GM21619 (cell line): Measurements from ENCODE around the gene PF4V1.
"Not testable (repeated sequence)": the region's sequence is repeated elsewhere in the genome, so short reads cannot be mapped to it uniquely, and the experiment has no call there.

Source experiments
- ATAC-seq: cut with Tn5 transposase; IDR thresholded peaks from one replicate; pipeline ENCODE4 v1.9.1; 2021; ENCODE audit not compliant: unreplicated experiment

Gene PF4V1

DNA sequence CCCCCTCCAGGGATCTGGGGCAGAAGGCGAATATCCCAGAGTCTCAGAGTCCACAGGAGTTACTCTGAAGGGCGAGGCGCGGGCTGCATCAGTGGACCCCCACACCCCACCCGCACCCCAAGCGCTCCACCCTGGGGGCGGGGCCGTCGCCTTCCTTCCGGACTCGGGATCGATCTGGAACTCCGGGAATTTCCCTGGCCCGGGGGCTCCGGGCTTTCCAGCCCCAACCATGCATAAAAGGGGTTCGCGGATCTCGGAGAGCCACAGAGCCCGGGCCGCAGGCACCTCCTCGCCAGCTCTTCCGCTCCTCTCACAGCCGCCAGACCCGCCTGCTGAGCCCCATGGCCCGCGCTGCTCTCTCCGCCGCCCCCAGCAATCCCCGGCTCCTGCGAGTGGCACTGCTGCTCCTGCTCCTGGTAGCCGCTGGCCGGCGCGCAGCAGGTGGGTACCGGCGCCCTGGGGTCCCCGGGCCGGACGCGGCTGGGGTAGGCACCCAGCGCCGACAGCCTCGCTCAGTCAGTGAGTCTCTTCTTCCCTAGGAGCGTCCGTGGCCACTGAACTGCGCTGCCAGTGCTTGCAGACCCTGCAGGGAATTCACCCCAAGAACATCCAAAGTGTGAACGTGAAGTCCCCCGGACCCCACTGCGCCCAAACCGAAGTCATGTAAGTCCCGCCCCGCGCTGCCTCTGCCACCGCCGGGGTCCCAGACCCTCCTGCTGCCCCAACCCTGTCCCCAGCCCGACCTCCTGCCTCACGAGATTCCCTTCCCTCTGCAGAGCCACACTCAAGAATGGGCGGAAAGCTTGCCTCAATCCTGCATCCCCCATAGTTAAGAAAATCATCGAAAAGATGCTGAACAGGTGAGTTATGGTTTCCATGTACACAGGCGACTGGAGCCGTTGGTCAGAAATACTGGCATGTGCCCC, 16.3 kb downstream of the PF4V1 start, which contains the start of gene CXCL1:
CXCL1 (plus strand) TSS at position 264 of the 926 bp plus-strand sequence; CDS start at position 342, 78 bp downstream.
- ATAC-seq: no peak

DNA sequence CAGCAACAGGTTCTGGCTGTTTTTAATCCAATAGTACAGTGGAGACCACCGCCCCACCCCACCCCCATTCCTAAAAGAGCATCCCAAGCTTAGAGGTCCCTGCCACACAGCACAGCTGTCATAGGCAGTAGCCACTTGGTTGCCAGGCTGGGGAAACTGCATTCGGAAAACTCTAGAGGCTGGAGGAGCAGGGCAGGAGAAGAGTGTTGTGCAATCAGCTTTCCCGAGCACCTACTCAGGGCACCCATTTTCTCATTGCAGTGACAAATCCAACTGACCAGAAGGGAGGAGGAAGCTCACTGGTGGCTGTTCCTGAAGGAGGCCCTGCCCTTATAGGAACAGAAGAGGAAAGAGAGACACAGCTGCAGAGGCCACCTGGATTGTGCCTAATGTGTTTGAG, 17.2 kb downstream of the PF4V1 start:
- ATAC-seq: no peak

DNA sequence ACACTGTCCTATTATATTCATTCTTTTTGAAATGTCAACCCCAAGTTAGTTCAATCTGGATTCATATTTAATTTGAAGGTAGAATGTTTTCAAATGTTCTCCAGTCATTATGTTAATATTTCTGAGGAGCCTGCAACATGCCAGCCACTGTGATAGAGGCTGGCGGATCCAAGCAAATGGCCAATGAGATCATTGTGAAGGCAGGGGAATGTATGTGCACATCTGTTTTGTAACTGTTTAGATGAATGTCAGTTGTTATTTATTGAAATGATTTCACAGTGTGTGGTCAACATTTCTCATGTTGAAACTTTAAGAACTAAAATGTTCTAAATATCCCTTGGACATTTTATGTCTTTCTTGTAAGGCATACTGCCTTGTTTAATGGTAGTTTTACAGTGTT, 17.7 kb downstream of the PF4V1 start:
- ATAC-seq: no peak

DNA sequence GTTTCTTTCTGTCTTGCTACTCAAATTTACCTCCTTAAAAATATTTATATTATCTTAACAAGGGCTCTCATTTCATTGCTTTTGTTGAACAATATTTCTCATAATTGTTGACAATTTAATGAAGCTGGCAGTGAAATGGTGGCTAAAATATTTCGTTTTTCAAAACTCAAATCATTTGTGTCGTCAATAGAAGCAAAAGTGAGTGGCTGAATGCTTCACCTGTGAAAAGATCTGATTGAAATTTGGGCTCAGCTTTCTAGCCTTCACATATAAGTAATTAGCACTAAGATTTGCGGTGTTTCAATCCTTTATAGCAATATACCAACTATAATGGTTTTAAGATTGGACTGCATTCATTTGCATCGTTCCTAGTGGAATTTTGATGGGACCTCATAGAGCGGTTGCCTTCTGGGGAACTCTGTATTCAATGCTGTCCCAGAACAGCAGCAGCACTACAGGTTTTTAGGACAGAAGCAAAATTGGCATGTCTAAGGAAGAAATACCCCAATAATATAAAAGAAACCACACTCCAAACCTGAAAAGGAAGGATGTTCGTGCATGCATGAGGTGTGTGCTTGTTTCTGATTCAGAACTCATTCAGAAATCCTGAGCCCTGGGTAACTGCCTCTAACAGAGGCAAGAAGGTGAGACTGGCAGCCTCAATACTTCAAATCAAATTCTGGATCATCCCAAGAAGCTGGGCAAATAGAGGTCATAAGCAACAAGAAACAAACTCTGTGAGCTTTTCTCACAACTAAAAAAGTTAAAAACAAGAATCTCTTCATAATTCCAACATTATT, 18.6 kb downstream of the PF4V1 start:
- ATAC-seq: no peak

DNA sequence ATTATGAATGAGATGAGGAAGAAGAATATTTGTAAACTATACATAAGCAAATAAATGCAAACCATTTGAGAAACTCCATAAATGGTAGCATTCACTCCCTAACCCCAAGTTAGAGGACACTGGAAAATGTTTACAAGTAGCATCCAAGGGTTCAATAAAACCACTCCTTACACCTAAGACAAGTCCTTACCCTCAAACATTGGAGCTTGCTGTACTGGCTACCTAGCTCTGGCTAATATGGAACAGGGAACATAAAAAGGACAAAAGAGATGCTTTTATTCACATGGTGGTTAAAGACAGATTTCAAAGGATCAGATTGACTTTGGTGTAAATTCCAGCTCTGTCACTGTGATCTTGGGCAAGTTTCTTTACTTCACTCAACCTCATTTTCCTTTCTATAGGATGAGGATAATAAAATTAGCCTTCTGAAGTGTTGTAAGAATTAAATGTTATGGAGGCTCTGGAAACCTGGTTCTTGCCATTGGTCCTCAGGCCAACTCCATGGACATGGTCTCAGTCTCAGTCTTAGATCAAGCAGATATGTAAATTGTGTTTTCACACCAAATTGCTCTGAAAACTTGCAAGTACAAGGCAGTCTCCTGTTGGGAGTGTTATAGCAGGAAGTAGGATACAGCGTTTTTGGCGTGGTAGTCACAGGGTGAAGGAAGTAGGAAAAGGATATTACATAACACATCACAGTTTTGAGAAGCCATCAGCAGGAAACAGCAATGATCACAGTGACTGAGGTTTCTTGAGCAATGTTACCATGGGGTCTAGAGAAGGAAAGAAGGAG, 19.4 kb downstream of the PF4V1 start:
- ATAC-seq: no peak

DNA sequence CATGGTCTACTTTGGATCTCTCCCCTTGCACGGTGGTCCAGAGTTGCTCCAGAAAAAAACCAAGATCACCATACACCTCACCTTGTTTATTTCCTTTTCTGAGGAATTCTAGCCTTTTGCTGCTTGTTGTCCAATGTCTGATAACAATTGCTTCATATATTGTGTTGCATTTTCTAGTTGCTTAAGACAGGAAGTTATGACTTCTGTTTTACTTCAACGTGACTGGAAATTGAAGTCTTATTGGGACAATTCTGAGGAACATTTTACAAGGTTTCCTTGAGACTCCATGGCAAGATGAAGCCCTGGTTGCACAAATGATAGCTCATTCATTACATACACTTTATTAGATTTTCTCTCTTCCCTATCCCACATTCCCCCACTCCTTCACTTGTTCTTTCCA, 21.3 kb downstream of the PF4V1 start:
- ATAC-seq: no peak

DNA sequence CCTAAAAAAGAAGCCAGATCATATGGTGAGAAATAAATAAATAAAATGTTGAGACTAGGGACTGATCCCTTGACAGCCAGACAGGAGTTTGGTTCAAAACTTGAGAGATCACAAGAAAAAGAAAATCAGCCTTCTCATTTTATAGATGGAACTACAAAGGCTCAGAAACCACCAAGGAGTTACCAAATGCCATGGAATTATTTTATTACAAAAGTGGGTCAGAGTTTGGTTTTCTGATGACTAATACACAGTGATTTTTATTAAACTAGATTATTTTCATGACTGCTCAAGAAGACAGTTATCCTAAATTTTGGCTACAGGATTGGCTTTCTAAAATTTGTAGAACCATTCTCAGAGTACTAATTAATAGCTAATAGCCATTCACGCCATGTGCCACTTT, 22.3 kb downstream of the PF4V1 start:
- ATAC-seq: no peak

DNA sequence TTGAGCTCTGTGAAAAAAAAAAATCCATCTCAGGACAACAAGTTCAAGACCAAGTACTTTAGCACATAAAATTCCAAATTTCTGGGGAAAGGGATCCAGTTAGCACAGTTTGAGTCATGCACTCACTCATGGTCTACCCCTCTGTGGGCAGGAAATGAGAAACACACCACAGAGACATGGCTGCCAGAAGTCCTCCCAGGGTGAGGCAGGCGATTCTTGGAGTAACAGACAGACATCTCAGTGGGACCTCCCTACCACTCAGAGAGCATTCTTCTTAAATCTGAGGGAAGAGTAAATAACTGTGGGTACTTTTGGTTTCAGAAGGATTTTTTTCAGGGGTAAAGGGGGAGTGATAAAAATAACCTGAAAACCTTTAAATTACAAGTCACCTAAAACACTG, 30.2 kb downstream of the PF4V1 start:
- ATAC-seq: no peak

DNA sequence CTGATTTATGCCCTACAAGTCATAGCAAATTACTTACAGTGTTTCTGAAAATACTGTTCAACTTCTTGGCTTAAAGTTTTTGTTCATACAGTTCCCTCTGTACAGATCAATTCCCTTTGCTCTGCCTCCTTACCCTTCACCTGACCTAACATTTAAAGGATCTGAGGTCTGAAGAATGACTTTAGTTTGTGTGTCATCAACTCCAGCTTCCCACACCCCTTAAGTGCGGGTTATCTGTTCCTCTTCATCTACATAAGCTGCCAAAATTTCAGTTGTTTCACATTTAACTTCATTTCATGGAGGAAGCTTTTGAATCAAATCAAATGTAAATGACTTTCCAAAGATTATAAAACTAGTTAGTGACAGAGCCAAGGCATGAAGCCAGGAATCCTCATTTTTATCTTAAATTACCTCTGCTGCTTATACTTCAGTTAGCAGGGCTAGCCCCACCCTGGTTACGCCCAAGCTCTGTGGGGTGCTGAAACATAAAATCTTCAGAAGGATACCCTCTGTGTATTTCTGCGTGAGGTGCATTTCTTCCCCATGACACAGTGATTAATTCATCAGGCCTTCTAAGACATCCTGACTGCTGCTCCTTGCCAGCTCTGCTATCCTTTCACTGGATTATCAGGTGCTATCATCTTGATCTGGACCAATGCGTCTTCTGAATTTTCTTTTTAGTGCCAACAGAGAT, 32.6 kb downstream of the PF4V1 start:
- no peak for ATAC-seq

DNA sequence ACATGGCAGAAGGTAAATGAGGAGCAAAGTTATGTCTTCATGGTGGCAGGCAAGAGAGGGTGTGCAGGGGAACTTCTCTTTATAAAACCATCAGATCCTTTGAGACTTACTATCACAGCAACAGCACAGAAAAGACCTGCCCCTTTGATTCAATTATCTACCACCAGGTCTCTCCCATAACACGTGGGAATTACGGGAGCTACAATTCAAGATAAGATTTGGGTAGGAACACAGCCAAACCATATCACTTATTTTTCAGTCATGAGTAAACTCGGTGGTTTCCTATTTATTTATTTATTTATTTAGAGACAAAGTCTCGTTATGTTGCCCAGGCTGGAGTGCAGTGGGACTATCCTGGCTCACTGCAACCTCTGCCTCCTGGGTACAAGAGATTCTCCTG, 38.2 kb downstream of the PF4V1 start:
- no peak for ATAC-seq

DNA sequence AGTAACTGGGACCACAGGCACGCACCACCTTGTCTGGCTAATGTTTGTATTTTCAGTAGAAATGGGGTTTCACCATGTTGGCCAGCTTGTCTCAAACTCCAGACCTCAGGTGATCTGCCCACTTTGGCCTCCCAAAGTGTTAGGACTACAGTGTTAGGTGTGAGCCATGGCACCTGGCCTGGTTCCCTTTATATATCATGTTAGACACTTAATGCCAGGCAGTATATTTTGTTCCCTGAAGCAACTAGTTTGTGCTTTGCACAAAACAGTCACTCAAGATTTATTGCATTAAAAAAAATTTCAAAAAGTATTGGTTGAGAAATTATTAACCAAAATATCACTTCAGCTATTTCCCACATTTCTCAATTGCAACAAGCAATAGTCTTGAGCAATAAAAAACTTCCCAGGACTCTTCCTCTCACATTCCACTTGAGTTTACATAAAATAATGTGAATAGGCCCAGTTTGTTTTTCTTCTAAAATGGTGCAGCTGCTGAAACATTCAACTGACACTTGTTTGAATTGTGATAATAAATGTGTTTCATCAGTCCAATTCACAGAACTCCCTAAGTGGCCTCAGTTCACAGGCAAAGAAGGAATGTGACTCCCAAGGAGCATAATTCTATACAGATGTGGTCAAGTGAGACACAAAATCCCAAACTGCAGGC, 38.8 kb downstream of the PF4V1 start:
- no peak for ATAC-seq

DNA sequence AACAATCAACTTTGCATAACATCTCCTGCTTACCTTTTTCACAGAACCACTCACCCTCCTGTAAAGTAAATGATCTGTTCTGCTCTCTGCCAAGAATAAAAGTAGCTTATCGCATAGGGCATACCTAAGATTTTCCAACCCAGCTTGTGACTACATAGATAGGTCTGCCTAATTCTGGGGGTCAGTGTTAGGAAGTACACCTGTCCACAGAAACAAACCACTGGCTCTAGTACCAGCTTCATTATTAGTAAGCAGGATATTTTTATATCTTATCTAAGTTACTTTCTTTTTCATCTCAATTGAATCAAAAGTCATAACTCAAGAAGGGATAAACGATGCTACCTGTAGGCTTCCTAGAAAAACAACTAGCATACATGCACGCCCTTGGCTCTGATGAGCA, 39.9 kb downstream of the PF4V1 start:
- ATAC-seq: no peak

DNA sequence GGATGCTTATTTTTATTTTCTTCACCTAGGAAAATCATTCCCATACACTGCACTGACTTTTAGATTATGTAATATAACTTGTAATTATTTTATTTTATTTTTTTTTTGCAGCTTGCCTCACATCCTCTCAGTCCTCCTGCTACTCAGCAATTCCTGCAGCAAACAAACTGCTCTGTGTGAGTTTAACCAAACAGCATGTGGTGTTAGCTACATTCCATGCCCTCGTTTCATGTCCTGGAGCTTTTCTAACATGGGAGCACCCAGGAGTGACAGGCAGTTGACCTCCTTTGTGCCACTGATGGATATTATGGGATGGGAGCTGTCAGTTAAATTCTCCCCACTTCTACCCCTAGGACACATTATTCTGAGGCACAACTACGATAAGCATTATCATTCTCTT, 40.9 kb downstream of the PF4V1 start:
- ATAC-seq: no peak

DNA sequence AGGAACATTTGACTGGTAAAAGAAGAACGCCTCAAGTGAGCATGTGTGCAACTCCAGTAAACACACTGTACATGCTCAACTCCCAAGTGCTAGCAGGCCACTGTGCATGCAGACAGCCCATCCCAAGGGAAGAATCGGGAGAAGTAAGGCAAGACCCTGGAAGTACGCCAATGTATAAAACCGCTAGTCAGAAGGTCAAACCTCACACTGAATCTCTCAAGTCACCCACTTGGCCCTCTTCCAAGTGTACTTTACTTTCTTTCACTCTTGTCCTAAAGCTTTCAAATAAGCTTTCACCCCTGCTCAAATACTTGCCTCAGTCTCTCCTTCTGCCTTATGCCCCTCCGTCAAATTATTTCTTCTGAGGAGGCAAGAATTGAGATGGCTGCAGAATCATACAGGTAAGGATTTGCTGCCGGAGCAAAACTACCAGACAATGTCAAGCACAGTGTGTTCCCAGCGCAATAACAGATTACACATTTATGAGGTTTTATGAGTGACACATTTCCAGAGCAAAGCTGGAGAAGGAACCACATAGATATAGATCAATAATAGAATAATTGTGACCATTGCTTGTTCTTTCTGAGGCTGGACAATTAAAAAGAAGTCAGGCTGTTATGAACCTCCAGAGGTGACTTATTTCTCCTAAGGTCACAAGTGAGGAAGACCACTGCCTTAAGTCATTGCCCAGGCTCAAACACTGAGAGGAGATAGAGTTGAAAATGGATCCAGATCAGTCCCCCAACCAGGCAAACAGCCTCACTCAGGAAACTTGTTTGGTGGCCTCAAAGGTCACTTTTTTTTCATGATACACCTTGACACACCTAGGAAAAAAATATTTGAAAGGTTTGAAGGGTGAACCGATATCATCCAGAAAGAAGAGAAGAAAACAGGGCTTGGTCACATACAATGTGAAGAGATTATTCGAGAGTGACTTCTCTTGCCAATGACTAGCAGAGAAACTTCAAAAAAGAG, 42.4 kb downstream of the PF4V1 start:
- ATAC-seq: no peak

DNA sequence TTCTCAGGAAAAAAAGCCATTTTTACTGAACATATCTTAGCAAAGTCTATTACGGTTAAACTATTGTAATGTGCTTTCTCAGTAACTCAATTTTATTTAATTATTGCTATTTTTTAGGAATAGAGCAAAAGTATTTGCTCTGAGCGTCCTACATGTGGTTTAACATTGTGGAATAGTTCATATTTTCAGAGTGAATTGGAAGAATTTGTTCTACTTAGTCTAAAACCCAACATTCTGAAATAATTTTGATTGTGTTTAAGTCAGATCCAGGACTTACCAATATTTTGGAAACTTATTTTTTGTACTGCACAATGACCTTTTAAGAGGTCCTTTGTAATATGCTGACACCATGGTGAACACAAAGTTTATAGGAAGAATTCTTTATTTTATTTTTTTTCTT, 43.3 kb downstream of the PF4V1 start:
- no peak for ATAC-seq

DNA sequence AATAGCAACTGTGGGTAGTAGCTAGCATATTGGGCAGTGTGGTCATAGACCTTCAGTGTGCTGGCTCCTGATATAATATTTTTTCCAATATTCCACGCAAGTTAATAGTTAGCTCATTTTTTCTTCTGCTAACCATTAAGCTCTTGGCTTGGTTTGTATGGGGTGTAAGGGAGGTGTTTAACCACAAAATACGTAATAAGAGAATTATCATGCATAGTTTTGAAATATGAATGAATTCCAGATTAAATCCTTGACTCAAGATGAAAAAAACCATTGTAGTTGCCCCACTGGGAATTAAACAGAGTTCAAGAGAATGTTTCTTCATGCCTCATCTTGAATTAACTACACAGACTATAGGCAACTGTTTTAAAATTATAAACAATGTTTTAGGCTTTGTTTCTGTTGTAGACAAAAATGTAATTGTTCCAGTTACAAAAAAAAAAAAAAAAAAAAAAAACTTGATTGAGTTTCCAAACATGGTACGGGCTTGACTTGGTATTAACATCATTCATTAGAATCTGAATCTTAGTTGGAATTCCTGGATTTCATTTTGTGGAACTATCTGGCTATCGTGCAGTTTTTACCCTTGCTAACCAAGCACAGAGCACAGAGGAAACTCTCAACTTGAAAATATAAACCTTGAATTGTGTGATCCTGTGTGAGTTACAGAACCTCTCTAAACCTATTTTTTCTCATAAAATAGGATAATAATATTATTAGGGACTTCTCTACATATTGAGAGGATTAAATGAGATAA, 44.5 kb downstream of the PF4V1 start:
- ATAC-seq: no peak

DNA sequence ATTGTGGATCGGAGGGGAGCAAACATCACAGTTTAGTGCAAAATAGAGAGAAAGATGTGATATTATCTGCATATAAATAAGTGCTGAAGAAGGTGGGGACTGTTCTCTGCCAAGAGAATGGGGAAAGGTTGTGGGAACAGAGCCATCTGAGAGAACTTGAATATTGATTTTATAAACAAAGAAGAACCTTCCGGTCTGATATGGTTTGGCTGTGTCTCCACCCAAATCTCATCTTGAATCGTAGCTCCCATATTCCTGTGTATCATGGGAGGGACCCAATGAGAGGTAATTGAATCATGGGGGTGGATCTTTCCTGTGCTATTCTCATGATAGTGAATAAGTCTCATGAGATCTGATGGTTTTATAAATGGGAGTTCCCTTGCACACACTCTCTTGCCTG, 46.2 kb downstream of the PF4V1 start:
- ATAC-seq: not testable (repeated sequence)

DNA sequence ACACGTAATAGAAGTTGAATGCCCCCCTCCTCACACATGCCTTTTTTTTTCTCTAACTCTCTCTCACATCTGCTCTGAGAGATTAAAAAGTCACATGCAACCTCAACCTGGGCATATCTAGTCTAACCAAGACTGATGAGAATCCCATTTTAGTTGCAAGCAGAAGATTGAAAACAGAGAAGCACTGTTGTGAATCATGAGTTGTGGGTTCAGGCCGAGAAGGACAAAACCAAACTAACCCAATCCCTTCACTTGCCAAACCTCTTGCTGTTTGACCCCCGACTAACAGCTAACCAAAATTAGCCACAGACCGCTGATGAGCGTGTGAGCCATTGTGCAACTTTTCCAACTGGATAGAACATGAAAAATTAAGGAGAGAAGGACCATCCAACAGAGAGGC, 47.9 kb downstream of the PF4V1 start:
- ATAC-seq: no peak
